Measurements from ENCODE around the gene GIMAP8.

GIMAP8 gene

DNA sequence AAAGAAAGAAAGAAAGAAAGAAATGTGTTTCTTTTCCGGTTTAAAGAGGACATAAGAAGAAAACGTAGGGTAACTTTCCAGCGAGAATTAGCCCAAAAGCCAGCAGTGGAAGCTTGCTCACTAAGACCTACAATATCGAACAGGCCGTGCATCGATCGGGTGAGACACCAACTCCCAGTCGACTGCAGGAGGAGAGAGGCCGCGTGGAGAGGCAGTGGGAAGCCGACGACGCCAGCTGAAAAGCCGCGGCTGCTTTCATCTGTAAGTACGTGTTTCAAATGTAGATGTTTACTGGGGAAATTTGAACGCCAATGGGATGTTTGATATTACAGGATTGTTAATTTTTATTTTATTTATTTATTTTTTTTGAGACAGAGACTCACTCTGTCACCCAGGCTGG, 28.6 kb upstream of the GIMAP8 start:
- POLR2A ChIA-PET, result no interaction called here
- CTCF ChIA-PET, result interaction anchor here (0.9 to 1.2 kb wide), 3 partner anchors 11 to 136 kb away, joined by 5 read pairs; no protein-coding TSS in a partner anchor

DNA sequence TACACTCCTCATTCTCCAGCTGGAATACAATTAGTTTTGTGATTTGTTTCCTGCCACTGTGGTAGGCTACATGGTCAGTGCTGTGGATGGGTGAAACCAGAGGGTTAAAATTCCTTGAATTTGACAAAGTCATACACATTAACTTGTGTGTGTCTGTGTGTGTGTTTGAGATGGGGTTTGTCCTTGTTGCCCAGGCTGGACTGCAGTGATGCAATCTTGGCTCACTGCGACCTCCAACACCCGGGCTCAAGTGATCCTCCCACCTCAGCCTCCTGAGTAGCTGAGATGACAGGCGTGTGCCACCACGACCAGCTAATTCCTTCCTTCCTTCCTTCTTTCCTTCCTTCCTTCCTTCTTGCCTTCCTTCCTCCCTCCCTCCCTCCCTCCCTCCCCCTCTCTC, 24.8 kb upstream of the GIMAP8 start:
- ChIA-PET POLR2A (no interaction called here), CTCF (no interaction called here)
- TF ChIP-seq SUZ12 (IDR thresholded peaks at IDR 0.05) (no peak), TARDBP (IDR thresholded peaks at IDR 0.05) (no peak)
- DNase-seq (ENCODE audit: extremely low spot score), result no peak

More for the DNA sequence above, 28.6 kb upstream of the GIMAP8 start:
- TF ChIP-seq TARDBP (IDR thresholded peaks at IDR 0.05) (no peak), NFRKB (IDR thresholded peaks at IDR 0.05) (no peak), SUZ12 (IDR thresholded peaks at IDR 0.05) (no peak), L3MBTL2 (conservative IDR thresholded peaks at IDR 0.05) (no peak), HDGF (IDR thresholded peaks at IDR 0.05; ENCODE audit: borderline replicate concordance) (no peak), LEF1 (IDR thresholded peaks at IDR 0.05; ENCODE audit: borderline replicate concordance) (no peak), CTBP1 (IDR thresholded peaks at IDR 0.05; ENCODE audit: borderline replicate concordance) (no peak), ZNF384 (IDR thresholded peaks at IDR 0.05) (no peak), BHLHE40 (IDR thresholded peaks at IDR 0.05; ENCODE audit: borderline replicate concordance) (no peak), ARNT (IDR thresholded peaks at IDR 0.05) (no peak)
- TF ChIP-seq, protein P1, sequence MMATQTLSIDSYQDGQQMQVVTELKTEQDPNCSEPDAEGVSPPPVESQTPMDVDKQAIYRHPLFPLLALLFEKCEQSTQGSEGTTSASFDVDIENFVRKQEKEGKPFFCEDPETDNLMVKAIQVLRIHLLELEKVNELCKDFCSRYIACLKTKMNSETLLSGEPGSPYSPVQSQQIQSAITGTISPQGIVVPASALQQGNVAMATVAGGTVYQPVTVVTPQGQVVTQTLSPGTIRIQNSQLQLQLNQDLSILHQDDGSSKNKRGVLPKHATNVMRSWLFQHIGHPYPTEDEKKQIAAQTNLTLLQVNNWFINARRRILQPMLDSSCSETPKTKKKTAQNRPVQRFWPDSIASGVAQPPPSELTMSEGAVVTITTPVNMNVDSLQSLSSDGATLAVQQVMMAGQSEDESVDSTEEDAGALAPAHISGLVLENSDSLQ (IDR thresholded peaks at IDR 0.05), result no peak
- DNase-seq (ENCODE audit: extremely low spot score), result no peak

DNA sequence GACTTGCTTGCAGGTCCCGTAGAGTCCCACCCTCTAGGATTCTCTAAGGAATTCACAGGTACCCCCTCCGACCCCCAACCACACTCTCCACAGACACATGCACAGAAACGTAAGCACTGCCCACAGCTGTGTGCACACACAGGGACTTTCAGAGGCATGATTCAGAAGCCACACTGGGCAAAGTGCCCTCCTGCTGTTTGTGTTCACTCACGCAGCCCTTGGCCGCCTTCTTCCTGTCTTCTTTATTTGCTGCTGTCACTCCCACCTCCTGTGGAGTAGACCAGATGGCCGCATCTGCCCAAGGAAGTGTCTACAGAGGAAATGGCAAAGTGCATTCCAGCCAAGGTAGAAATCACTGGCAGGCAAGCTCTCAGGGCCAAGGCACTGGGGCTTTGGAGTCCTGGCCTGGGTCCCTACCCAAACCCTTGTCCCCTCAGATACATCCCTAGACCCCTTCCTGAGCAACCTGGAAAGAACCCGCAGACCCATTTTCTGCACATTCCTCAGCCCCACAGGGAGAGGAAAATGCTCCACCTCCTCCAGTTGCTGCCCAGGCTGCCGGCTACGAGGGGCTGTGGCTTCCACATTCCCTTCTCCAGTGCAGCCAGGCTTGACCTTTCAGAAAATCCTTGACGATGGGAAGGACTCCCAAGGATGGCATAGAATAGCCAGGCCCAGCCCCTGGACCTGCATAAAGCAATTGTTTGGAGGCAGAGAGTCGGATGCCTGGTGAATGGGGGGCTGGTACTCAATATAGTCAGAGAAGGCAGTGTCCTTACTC, 21.6 kb upstream of the GIMAP8 start:
- TF ChIP-seq CTBP1 (IDR thresholded peaks at IDR 0.05; ENCODE audit: borderline replicate concordance) (no peak), SUZ12 (IDR thresholded peaks at IDR 0.05) (no peak), LEF1 (IDR thresholded peaks at IDR 0.05; ENCODE audit: borderline replicate concordance) (no peak), ARNT (IDR thresholded peaks at IDR 0.05) (no peak), ELF4 (IDR thresholded peaks at IDR 0.05) (no peak), FOXA1 (IDR thresholded peaks at IDR 0.05) (no peak), SP1 (IDR thresholded peaks at IDR 0.05) (no peak), HDGF (IDR thresholded peaks at IDR 0.05; ENCODE audit: borderline replicate concordance) (no peak), TARDBP (IDR thresholded peaks at IDR 0.05) (no peak), FOXK2 (IDR thresholded peaks at IDR 0.05) (no peak)
- TF ChIP-seq, protein P1 (IDR thresholded peaks at IDR 0.05), result no peak
- ChIA-PET POLR2A (no interaction called here), CTCF (no interaction called here)
- DNase-seq (ENCODE audit: extremely low spot score), result no peak

DNA sequence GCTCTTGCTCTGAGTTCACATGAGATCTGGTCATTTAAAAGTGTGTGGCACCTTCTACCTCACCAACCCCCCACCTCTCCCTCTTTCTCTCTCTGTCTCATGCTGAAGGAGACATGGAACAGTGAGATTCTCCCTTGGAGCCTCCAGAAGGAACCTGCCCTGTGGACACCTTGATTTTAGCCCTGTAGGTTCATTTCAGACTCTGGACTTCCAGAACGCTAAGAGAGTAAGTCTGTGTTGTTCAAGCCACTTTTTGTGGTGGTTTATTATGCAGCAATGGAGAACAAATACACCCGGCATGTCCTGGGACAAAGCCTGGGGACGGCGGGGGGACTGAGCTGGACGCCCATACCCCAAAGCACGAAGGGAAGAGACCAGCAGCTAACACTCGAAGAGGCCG, 20.7 kb upstream of the GIMAP8 start:
- ChIA-PET CTCF (interaction anchor here (0.7 kb wide), 1 partner anchor 1345 kb away, joined by 3 read pairs; no protein-coding TSS in a partner anchor), POLR2A (no interaction called here)
- TF ChIP-seq, protein P1 (IDR thresholded peaks at IDR 0.05), result no peak
- no peak for TF ChIP-seq FOXK2 (IDR thresholded peaks at IDR 0.05)
- no peak for TF ChIP-seq CTBP1 (IDR thresholded peaks at IDR 0.05; ENCODE audit: borderline replicate concordance)
- TF ChIP-seq BHLHE40 (IDR thresholded peaks at IDR 0.05; ENCODE audit: borderline replicate concordance), result no peak
- no peak for TF ChIP-seq ELF4 (IDR thresholded peaks at IDR 0.05)
- TF ChIP-seq LEF1 (IDR thresholded peaks at IDR 0.05; ENCODE audit: borderline replicate concordance), result no peak
- TF ChIP-seq TARDBP (IDR thresholded peaks at IDR 0.05), result no peak
- TF ChIP-seq NFRKB (IDR thresholded peaks at IDR 0.05), result no peak
- TF ChIP-seq FOXM1 (IDR thresholded peaks at IDR 0.05; ENCODE audit: borderline replicate concordance), result no peak
- no peak for TF ChIP-seq FOXA1 (IDR thresholded peaks at IDR 0.05)
- TF ChIP-seq SUZ12 (IDR thresholded peaks at IDR 0.05), result no peak
- no peak for TF ChIP-seq L3MBTL2 (conservative IDR thresholded peaks at IDR 0.05)
- TF ChIP-seq ARNT (IDR thresholded peaks at IDR 0.05), result no peak
- no peak for TF ChIP-seq ZNF384 (IDR thresholded peaks at IDR 0.05)
- no peak for DNase-seq (ENCODE audit: extremely low spot score)

DNA sequence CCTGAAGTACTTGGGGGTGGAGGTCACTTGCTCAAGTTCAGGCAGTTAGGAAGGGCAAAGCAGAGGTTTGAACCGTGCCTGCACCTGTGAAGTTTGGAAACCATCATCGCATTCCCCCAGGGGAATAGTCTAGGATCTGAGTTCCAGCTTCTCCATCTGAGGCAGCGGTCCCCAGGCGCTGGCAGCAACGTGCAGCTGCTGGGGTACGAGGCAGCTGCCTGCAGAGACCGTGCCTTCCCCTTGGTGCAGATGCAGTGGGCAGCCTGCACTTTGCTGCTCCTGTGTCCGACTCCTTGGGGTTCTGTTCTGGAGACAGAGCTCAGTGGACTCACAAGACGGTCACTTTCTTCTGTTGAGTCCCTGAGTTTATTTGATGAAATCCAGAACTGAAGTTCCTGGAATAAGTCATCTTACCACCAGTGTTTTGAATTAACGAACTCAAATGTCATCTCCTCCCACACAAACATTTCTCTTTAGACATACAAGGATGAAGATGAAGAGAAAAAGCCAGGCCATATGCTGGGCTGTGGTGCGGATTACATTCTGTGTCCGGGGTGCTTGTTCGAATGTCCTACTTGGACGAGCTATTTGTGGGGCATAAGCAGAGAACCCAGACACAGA, 19.9 kb upstream of the GIMAP8 start:
- DNase-seq (ENCODE audit: extremely low spot score), result no peak
- TF ChIP-seq NFRKB (IDR thresholded peaks at IDR 0.05) (no peak), CTBP1 (IDR thresholded peaks at IDR 0.05; ENCODE audit: borderline replicate concordance) (no peak), L3MBTL2 (conservative IDR thresholded peaks at IDR 0.05) (no peak)
- POLR2A ChIA-PET, result no interaction called here
- CTCF ChIA-PET, result no interaction called here

DNA sequence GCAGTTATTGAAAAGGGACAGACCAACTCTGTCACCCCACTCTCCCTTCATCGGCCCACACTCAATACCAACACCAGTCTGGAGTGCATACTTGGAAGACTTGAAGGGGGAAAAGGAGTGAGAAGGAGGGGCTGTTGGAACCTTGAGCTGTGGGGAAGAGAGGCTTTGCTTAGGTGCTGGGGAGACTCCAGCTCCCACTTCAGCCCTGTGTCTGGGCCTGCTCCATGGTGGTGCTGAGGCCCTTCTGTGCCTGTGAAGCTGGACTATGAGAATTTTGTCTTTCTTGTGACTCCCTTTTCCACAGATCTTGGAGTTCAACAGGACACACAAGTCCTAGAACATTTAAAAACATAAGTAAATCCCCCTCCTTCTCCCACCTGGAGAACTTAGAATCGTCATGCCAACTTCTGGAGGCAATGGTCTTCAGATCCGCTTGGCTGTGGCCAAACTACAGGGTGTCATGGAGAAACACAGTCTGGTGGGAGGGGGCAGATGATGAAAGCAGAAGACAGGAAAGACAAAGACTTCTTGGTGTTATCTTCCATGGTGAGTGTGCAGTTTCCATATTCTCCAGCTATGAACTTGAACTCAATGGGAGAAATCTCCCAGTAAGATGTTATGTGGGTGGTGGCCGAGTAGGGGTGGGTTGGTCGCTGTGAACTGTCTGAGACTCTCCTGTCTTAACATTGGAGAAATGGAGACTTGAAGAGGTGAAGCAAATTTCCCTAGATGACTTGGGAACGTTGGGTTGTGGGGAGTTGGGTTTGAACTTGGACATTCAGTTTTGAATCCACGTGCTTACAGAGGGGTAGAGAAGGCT, 18.4 kb upstream of the GIMAP8 start:
- CTCF ChIA-PET, result interaction anchor here (1.3 kb wide), 1 partner anchor 11 kb away, joined by 5 read pairs; no protein-coding TSS in a partner anchor
- POLR2A ChIA-PET, result no interaction called here
- no peak for DNase-seq (ENCODE audit: extremely low spot score)
- TF ChIP-seq CTBP1 (IDR thresholded peaks at IDR 0.05; ENCODE audit: borderline replicate concordance) (no peak), ELF4 (IDR thresholded peaks at IDR 0.05) (no peak), TARDBP (IDR thresholded peaks at IDR 0.05) (no peak), FOXM1 (IDR thresholded peaks at IDR 0.05; ENCODE audit: borderline replicate concordance) (no peak), FOXK2 (IDR thresholded peaks at IDR 0.05) (no peak), SUZ12 (IDR thresholded peaks at IDR 0.05) (no peak), LEF1 (IDR thresholded peaks at IDR 0.05; ENCODE audit: borderline replicate concordance) (no peak), HDGF (IDR thresholded peaks at IDR 0.05; ENCODE audit: borderline replicate concordance) (no peak)
